GM23248 (cell line): ENCODE results near the gene EXD3. TPM values are rescaled to one million over a fixed set of nuclear protein-coding genes. Genes with fewer than 3 reads are reported as not detected.
A peak's percentile ranks its signal among the peaks of the same experiment; 100 is the strongest.

ENCODE experiments used
- DNase-seq: peaks from one replicate; pipeline ENCODE4 v3.0.0-alpha.2; 2015
- H2AFZ ChIP-seq: fragments of 200-600 bp; sonication (generic); 2 replicates; pipeline ENCODE4 v1.6.1; 2016; ENCODE audit warnings: antibody characterized with exemption
- H3F3A ChIP-seq: fragments of 200-600 bp; sonication (generic); 2 replicates; pipeline ENCODE4 v1.6.1; 2016; ENCODE audit warnings: mild to moderate bottlenecking, antibody characterized with exemption, mixed run types; ENCODE audit not compliant: insufficient read depth
- H3K27ac ChIP-seq: fragments of 200-600 bp; sonication (generic); 2 replicates; pipeline ENCODE4 v1.5.1; 2016; ENCODE audit warnings: mild to moderate bottlenecking
- H3K27me3 ChIP-seq: fragments of 200-600 bp; sonication (generic); replicated peaks from 2 replicates; pipeline ENCODE4 v1.6.1; 2016; ENCODE audit warnings: mild to moderate bottlenecking; ENCODE audit not compliant: insufficient read depth
- H3K36me3 ChIP-seq: fragments of 200-600 bp; sonication (generic); 2 replicates; pipeline ENCODE4 v1.6.1; 2016; ENCODE audit warnings: low read depth, mild to moderate bottlenecking
- H3K4me1 ChIP-seq: fragments of 200-600 bp; sonication (generic); 2 replicates; pipeline ENCODE4 v1.6.1; 2016; ENCODE audit warnings: mild to moderate bottlenecking; ENCODE audit not compliant: insufficient read depth
- H3K4me2 ChIP-seq: fragments of 200-600 bp; sonication (generic); one replicate; pipeline ENCODE4 v1.6.1; 2016; ENCODE audit warnings: mild to moderate bottlenecking; ENCODE audit not compliant: unreplicated experiment
- H3K4me3 ChIP-seq: fragments of 200-600 bp; sonication (generic); 2 replicates; pipeline ENCODE4 v1.5.1; 2016; ENCODE audit warnings: mild to moderate bottlenecking
- H3K79me2 ChIP-seq: fragments of 200-600 bp; sonication (generic); 2 replicates; pipeline ENCODE4 v1.6.1; 2016; ENCODE audit warnings: mild to moderate bottlenecking; ENCODE audit not compliant: insufficient read depth
- H3K9ac ChIP-seq: fragments of 200-600 bp; sonication (generic); 2 replicates; pipeline ENCODE4 v1.6.1; 2016; ENCODE audit warnings: mild to moderate bottlenecking
- H3K9me2 ChIP-seq: fragments of 200-600 bp; sonication (generic); 2 replicates; pipeline ENCODE4 v1.6.1; 2016; ENCODE audit warnings: mixed run types, mild to moderate bottlenecking, moderate library complexity; ENCODE audit not compliant: insufficient read depth
- H3K9me3 ChIP-seq: fragments of 200-600 bp; sonication (generic); one replicate; pipeline ENCODE4 v1.6.1; 2017; ENCODE audit warnings: low read depth
- H4K20me1 ChIP-seq: fragments of 200-600 bp; sonication (generic); 2 replicates; pipeline ENCODE4 v1.6.0; 2016; ENCODE audit not compliant: insufficient read depth
- EZH2 ChIP-seq: fragments of 200-600 bp; sonication (generic); IDR thresholded peaks from 2 replicates; pipeline ENCODE4 v1.6.1; 2018; ENCODE audit warnings: antibody characterized with exemption, mild to moderate bottlenecking; ENCODE audit not compliant: insufficient read depth, poor library complexity, severe bottlenecking
- EZH2phosphoT487 ChIP-seq: fragments of 200-600 bp; sonication (generic); IDR thresholded peaks from 2 replicates; pipeline ENCODE4 v1.6.1; 2018; ENCODE audit warnings: antibody characterized with exemption, moderate library complexity, mild to moderate bottlenecking, low read depth; ENCODE audit not compliant: insufficient read depth
- WGBS, 2 experiments: methylation state at CpG; one replicate each; pipeline ENCODE4 v1.1.6; 2015 to 2017; ENCODE audit warnings: low lambda C conversion rate in 2 of 2, low coverage in 1 of 2; ENCODE audit errors: missing lambda C conversion rate in 2 of 2; 5-methylcytosine and 5-hydroxymethylcytosine counted together
- in situ Hi-C: fragments of 300-500 bp; cut with MboI; formaldehyde crosslinking; loops from 2 replicates; pipeline ENCODE4 v1.15.0; 2020
- polyA plus RNA-seq: library from polyadenylated mRNA; unstranded; fragments of >200 nt; fragmentation: Nextera tagmentation; extraction: Ambion mirVana; gene quantifications from 2 replicates; pipeline ENCODE4 v1.2.1, GENCODE V29; 2016
- total RNA-seq: library from RNA; depleted of rRNA; stranded (reverse); fragments of >200 nt; shearing (Covaris generic); gene quantifications from 2 replicates; pipeline ENCODE4 v1.2.3, GENCODE V29; 2014

EXD3 gene
- total and polyA plus RNA-seq, 2 experiments from 2014 or later = 10.1 to 11.6 TPM

GRCh38 chr9:137294091-137294680 lies 128.8 kb downstream of the EXD3 start:
- Histone ChIP-seq H3K9ac (no peak overlapping the region), H3K27ac (no peak overlapping the region), H3K4me1 (no peaks in the 10 kb centered on the region), H3K4me3 (no peak overlapping the region), H3K4me2 (no peak overlapping the region), H3K36me3 (no peaks in the 10 kb centered on the region), H3K9me3 (no peaks in the 10 kb centered on the region), H2AFZ (no peak overlapping the region), H3K9me2 (no peaks in the 10 kb centered on the region), H3F3A (no peaks in the 10 kb centered on the region), H3K27me3 (peaks cover 22% of the 10 kb centered on the region), H3K79me2 (no peaks in the 10 kb centered on the region), H4K20me1 (no peaks in the 10 kb centered on the region)
- WGBS, 2 experiments = 50 to 56% methylated on average over 11 of the region's 11 CpGs
- peak; percentile 64 for DNase-seq
- in situ Hi-C loops = loop anchor here (10.0 kb wide), 1 partner anchor 111 kb away; no protein-coding TSS in a partner anchor
- no peak for TF ChIP-seq EZH2phosphoT487
- TF ChIP-seq EZH2 = no peak

- Histone ChIP-seq H3K27ac (no peak overlapping the region), H3K36me3 (no peaks in the 10 kb centered on the region), H3F3A (no peaks in the 10 kb centered on the region), H2AFZ (no peak overlapping the region), H4K20me1 (no peaks in the 10 kb centered on the region), H3K4me1 (no peaks in the 10 kb centered on the region), H3K9ac (no peak overlapping the region), H3K79me2 (no peaks in the 10 kb centered on the region), H3K9me2 (no peaks in the 10 kb centered on the region), H3K27me3 (peaks cover 17% of the 10 kb centered on the region), H3K4me2 (no peak overlapping the region), H3K4me3 (no peak overlapping the region), H3K9me3 (no peaks in the 10 kb centered on the region)
- no peak for DNase-seq
- in situ Hi-C loops = loop anchor here (10.0 kb wide), 1 partner anchor 111 kb away; no protein-coding TSS in a partner anchor
- TF ChIP-seq EZH2phosphoT487 (no peak), EZH2 (no peak)
- WGBS, 2 experiments = 84% methylated on average over 29 of the region's 29 CpGs
Measured at GRCh38 chr9:137293482-137294090, 129.4 kb downstream of the EXD3 start.

- Histone ChIP-seq H3K79me2 (no peaks in the 10 kb centered on the region), H3K27ac (no peak overlapping the region), H2AFZ (no peak overlapping the region), H3K4me1 (no peaks in the 10 kb centered on the region), H3K4me2 (no peak overlapping the region), H3K9me3 (no peaks in the 10 kb centered on the region), H3K27me3 (peaks cover 12% of the 10 kb centered on the region), H3K9me2 (no peaks in the 10 kb centered on the region), H3K4me3 (no peak overlapping the region), H4K20me1 (no peaks in the 10 kb centered on the region), H3K9ac (no peak overlapping the region), H3K36me3 (no peaks in the 10 kb centered on the region), H3F3A (no peaks in the 10 kb centered on the region)
- WGBS, 2 experiments = 62 to 65% methylated on average over 15 of the region's 15 CpGs
- in situ Hi-C loops = loop anchor here (10.0 kb wide), 1 partner anchor 112 kb away; no protein-coding TSS in a partner anchor
- TF ChIP-seq EZH2 (no peak), EZH2phosphoT487 (no peak)
- no peak for DNase-seq
Measured at GRCh38 chr9:137293094-137293481, 129.9 kb downstream of the EXD3 start.

- in situ Hi-C loops = loop anchor here (10.0 kb wide), 1 partner anchor 238 kb away; no protein-coding TSS in a partner anchor
- no peak overlapping the region for H2AFZ ChIP-seq
Measured at GRCh38 chr9:137286975-137287383, 136.0 kb downstream of the EXD3 start.

More at GRCh38 chr9:137286975-137287383, 136.0 kb downstream of the EXD3 start:
- peaks cover 5% of the 10 kb centered on the region; the same call in 1 of the 2 replicates for H3F3A ChIP-seq
- 53% methylated on average over 14 of the region's 14 CpGs for WGBS, 2 experiments
- H3K36me3 ChIP-seq = no peaks in the 10 kb centered on the region
- H3K27ac ChIP-seq = no peak overlapping the region
- H3K9ac ChIP-seq = no peak overlapping the region
- H3K4me2 ChIP-seq = no peak overlapping the region
- no peak for TF ChIP-seq EZH2phosphoT487
- TF ChIP-seq EZH2 = no peak
- no peak overlapping the region for H3K4me3 ChIP-seq
- H3K79me2 ChIP-seq = no peaks in the 10 kb centered on the region
- no peaks in the 10 kb centered on the region for H3K27me3 ChIP-seq
- H3K9me2 ChIP-seq = no peaks in the 10 kb centered on the region
- H3K4me1 ChIP-seq = no peaks in the 10 kb centered on the region
- peak; percentile 66 for DNase-seq
- H4K20me1 ChIP-seq = no peaks in the 10 kb centered on the region
- H3K9me3 ChIP-seq = no peaks in the 10 kb centered on the region
